GM12878 (cell line): Measurements from ENCODE around the gene PHF20. TPM values are rescaled to one million over a fixed set of nuclear protein-coding genes. Genes with fewer than 3 reads are reported as not detected.
"Not testable (repeated sequence)": the region's sequence is repeated elsewhere in the genome, so short reads cannot be mapped to it uniquely, and the experiment has no call there.

Source experiments
- ATAC-seq: fragments of 200-7000 bp; cut with Tn5 transposase; 3 replicates; pipeline ENCODE4 v1.9.1; 2020; ENCODE audit warnings: mild to moderate bottlenecking, moderate library complexity
- BruUV-seq: library from RNA; stranded (reverse); fragments of 400-500 nt; replicated peaks from 2 replicates; lab custom pipeline; 2021; lab: Mats Ljungman, UMichigan
- CTCF ChIA-PET: fragments of 300-600 bp; sonication (Branson Sonifier 250); formaldehyde crosslinking; extraction: SDS; loops from one replicate; lab custom pipeline; 2021; ENCODE audit warnings: inconsistent platforms; lab: Yijun Ruan, JAX
- POLR2A ChIA-PET: fragments of 350-600 bp; formaldehyde crosslinking; extraction: SDS; loops from one replicate; lab custom pipeline; 2021; ENCODE audit warnings: inconsistent platforms; lab: Charles Lee
- RAD21 ChIA-PET: fragments of 300-600 bp; sonication (Branson Sonifier 250); formaldehyde crosslinking; loops from one replicate; lab custom pipeline; 2023; ENCODE audit warnings: antibody characterized with exemption; ENCODE audit not compliant: unreplicated experiment; lab: Charles Lee
- SMC1A ChIA-PET: fragments of 300-600 bp; sonication (Branson Sonifier 250); formaldehyde crosslinking; loops from one replicate; lab custom pipeline; 2023; ENCODE audit not compliant: unreplicated experiment, uncharacterized antibody; lab: Charles Lee
- DNase-seq: peaks from one replicate; pipeline ENCODE4 v3.0.0-alpha.2; 2011; ENCODE audit warnings: low read depth, low spot score
- FAIRE-seq: peaks from 3 replicates; lab custom pipeline; 2011; peaks lifted over from hg19 to GRCh38; lab: Jason Lieb, UNC
- H2AFZ ChIP-seq: 2 replicates; pipeline ENCODE4 v1.6.0; 2011; ENCODE audit warnings: low read depth, low read length, control low read depth; ENCODE audit not compliant: control insufficient read depth
- H3K27ac ChIP-seq: 2 replicates; pipeline ENCODE4 v1.5.1; 2011; ENCODE audit warnings: control low read depth; ENCODE audit not compliant: control insufficient read depth, insufficient read depth
- H3K27me3 ChIP-seq, 2 experiments: replicated peaks in 1 of 2; 2 replicates each; pipeline versions ENCODE4 v1.6.0 to v1.6.1; 2011; ENCODE audit warnings: low read length in 1 of 2; ENCODE audit not compliant: control insufficient read depth in 2 of 2, insufficient read depth in 2 of 2
- H3K36me3 ChIP-seq, 2 experiments: 2 replicates each; pipeline ENCODE4 v1.5.1; 2011; ENCODE audit warnings: low read length in 1 of 2; ENCODE audit not compliant: control insufficient read depth in 2 of 2, insufficient read depth in 2 of 2
- H3K4me1 ChIP-seq: 2 replicates; pipeline ENCODE4 v1.6.1; 2011; ENCODE audit warnings: mild to moderate bottlenecking, low read length, moderate library complexity, mixed read lengths; ENCODE audit not compliant: control insufficient read depth, insufficient read depth
- H3K4me2 ChIP-seq: 2 replicates; pipeline ENCODE4 v1.6.0; 2011; ENCODE audit warnings: control low read depth; ENCODE audit not compliant: control insufficient read depth, insufficient read depth
- H3K4me3 ChIP-seq: fragments of 200-600 bp; sonication (generic); 2 replicates; pipeline ENCODE4 v1.5.1; 2016
- H3K79me2 ChIP-seq: 2 replicates; pipeline ENCODE4 v1.6.0; 2011; ENCODE audit warnings: low read length; ENCODE audit not compliant: control insufficient read depth, insufficient read depth
- H3K9ac ChIP-seq: 2 replicates; pipeline ENCODE4 v1.8.0; 2011; ENCODE audit warnings: low read length, control low read depth, mixed read lengths; ENCODE audit not compliant: control insufficient read depth, insufficient read depth
- H3K9me3 ChIP-seq: replicated peaks from 3 replicates; pipeline ENCODE4 v1.5.1; 2011; ENCODE audit warnings: mild to moderate bottlenecking, low read length; ENCODE audit not compliant: control insufficient read depth, insufficient read depth
- H4K20me1 ChIP-seq: 2 replicates; pipeline ENCODE4 v1.6.0; 2011; ENCODE audit not compliant: control insufficient read depth, insufficient read depth
- ASH2L ChIP-seq: fragments of 300-600, 200-600 bp; sonication (generic); IDR thresholded peaks from 2 replicates; pipeline ENCODE4 v1.6.1; 2017; ENCODE audit warnings: low read depth, mild to moderate bottlenecking, borderline replicate concordance
- BCL3 ChIP-seq: IDR thresholded peaks from 2 replicates; pipeline ENCODE4 v1.6.1; 2011; ENCODE audit warnings: borderline replicate concordance, low read depth, mild to moderate bottlenecking, moderate library complexity, low read length; ENCODE audit not compliant: insufficient read depth, poor library complexity, severe bottlenecking
- GABPA ChIP-seq: IDR thresholded peaks from 2 replicates; pipeline ENCODE4 v1.6.1; 2014; ENCODE audit warnings: antibody characterized with exemption, low read depth, mild to moderate bottlenecking, inconsistent platforms
- PAX8 ChIP-seq: fragments of 450-650 bp; IDR thresholded peaks from 2 replicates; pipeline ENCODE4 v1.6.1; 2017; ENCODE audit warnings: mild to moderate bottlenecking, moderate library complexity
- RAD51 ChIP-seq: fragments of 450-650 bp; IDR thresholded peaks from 2 replicates; pipeline ENCODE4 v1.6.1; 2016; ENCODE audit warnings: moderate library complexity, mild to moderate bottlenecking, inconsistent platforms
- RELA ChIP-seq: fragments of 450-650 bp; IDR thresholded peaks from 2 replicates; pipeline ENCODE4 v1.8.0; 2014; ENCODE audit warnings: borderline replicate concordance; ENCODE audit not compliant: partially characterized antibody
- SMC3 ChIP-seq: IDR thresholded peaks from 2 replicates; pipeline ENCODE4 v1.6.1; 2011; ENCODE audit warnings: low read length, improper control_type of control experiment, borderline replicate concordance
- STAT3 ChIP-seq: IDR thresholded peaks from 2 replicates; pipeline ENCODE4 v1.6.1; 2011; ENCODE audit warnings: low read depth, low read length, improper control_type of control experiment
- TARDBP ChIP-seq: IDR thresholded peaks from 2 replicates; pipeline ENCODE4 v1.6.1; 2016; ENCODE audit warnings: borderline replicate concordance
- ZNF207 ChIP-seq: fragments of 450-650 bp; IDR thresholded peaks from 2 replicates; pipeline ENCODE4 v1.6.1; 2014; ENCODE audit warnings: antibody characterized with exemption, mild to moderate bottlenecking, borderline replicate concordance
- WGBS: methylation state at CpG from one replicate; pipeline ENCODE4 v1.1.6; 2016; ENCODE audit warnings: low lambda C conversion rate; ENCODE audit not compliant: insufficient replicate concordance, insufficient coverage; ENCODE audit errors: missing lambda C conversion rate; 5-methylcytosine and 5-hydroxymethylcytosine counted together
- in situ Hi-C: fragments of 300-500 bp; cut with MboI; formaldehyde crosslinking; loops from 9 replicates; pipeline ENCODE4 v1.14.3; 2018; ENCODE audit warnings: mixed read lengths
- intact Hi-C: fragments of 100-400 bp; cut with micrococcal nuclease; formaldehyde crosslinking; loops from one replicate; pipeline ENCODE4 v1.14.2; 2022; ENCODE audit not compliant: unreplicated experiment
- polyA plus RNA-seq, 11 experiments: library from polyadenylated mRNA; depleted of rRNA in 4 of 11; unstranded in 6 of 11; stranded (reverse) in 5 of 11; fragments of >200 nt; fragmentation: Nextera tagmentation in 4 of 11; fragmentation: Illumina TruSeq in 1 of 11; extraction: Ambion mirVana in 4 of 11; extraction: Trizol in 1 of 11; gene quantifications; 1 replicate in 1 of 11; 2 replicates in 10 of 11; pipeline versions ENCODE4 v1.2.1 to v1.2.3, GENCODE V29; 2011 to 2016; ENCODE audit warnings: inconsistent platforms in 2 of 11, missing spikeins in 2 of 11, low read depth in 1 of 11
- total RNA-seq, 4 experiments: library from RNA; depleted of rRNA in 3 of 4; stranded (reverse); fragments of >200 nt in 3 of 4; fragmentation: Illumina TruSeq in 1 of 4; extraction: Trizol in 1 of 4; gene quantifications; 2 replicates each; pipeline versions ENCODE4 v1.2.1 to v1.2.3, GENCODE V29; 2013 to 2021

The PHF20 gene
- total and polyA plus RNA-seq, 10 of the 15 experiments (the other 5 are each of a cell fraction or from before 2014, with no cell fraction given): 31.6 to 91.2 (median 46.8) TPM

GRCh38 chr20:35845561-35845960 lies 73.7 kb downstream of the PHF20 start (continued):
- no peak for TF ChIP-seq BCL3
- TF ChIP-seq ASH2L: no peak
- TF ChIP-seq PAX8: no peak
- no peak for TF ChIP-seq GABPA

GRCh38 chr20:35849706-35850105 lies 77.9 kb downstream of the PHF20 start:
- CTCF ChIA-PET: interaction anchor here (0.6 to 1.6 kb wide), 6 partner anchors 8 to 255 kb away, joined by 3 to 5 read pairs (median 3); no protein-coding TSS in a partner anchor
- H3K27me3 ChIP-seq: no peaks in the 10 kb centered on the region
- in situ Hi-C loops (no loop called here), intact Hi-C loops (no loop called here)
- no peak overlapping the region for H3K27ac ChIP-seq
- no peaks in the 10 kb centered on the region for H4K20me1 ChIP-seq
- WGBS: 94% methylated on average over 4 of the region's 4 CpGs
- peaks cover 6 to 13% of the 10 kb centered on the region in 2 experiments for H3K36me3 ChIP-seq
- no peak overlapping the region for H3K4me3 ChIP-seq
- no peak for DNase-seq
- SMC1A ChIA-PET: interaction anchor here (0.7 to 1.6 kb wide), 4 partner anchors 24 to 115 kb away, joined by 3 to 5 read pairs (median 4); no protein-coding TSS in a partner anchor
- H3K9ac ChIP-seq: no peak overlapping the region
- no peak for FAIRE-seq
- POLR2A ChIA-PET: interaction anchor here (0.5 to 1.2 kb wide), 6 partner anchors 9 to 329 kb away, joined by 3 to 6 read pairs (median 3); partner anchors contain the start of gene RBM39
- no peaks in the 10 kb centered on the region for H3K4me1 ChIP-seq
- no peaks in the 10 kb centered on the region for H3K9me3 ChIP-seq
- no peak overlapping the region for H3K4me2 ChIP-seq
- no TSS peak for BruUV-seq
- no peak for ATAC-seq
- TF ChIP-seq SMC3 (no peak), STAT3 (no peak), RAD51 (no peak), RELA (no peak), ZNF207 (no peak), TARDBP (no peak)
- RAD21 ChIA-PET: interaction anchor here (1.0 kb wide), 1 partner anchor 107 kb away, joined by 4 read pairs; no protein-coding TSS in a partner anchor
- H2AFZ ChIP-seq: no peak overlapping the region
- no peaks in the 10 kb centered on the region for H3K79me2 ChIP-seq

DNA sequence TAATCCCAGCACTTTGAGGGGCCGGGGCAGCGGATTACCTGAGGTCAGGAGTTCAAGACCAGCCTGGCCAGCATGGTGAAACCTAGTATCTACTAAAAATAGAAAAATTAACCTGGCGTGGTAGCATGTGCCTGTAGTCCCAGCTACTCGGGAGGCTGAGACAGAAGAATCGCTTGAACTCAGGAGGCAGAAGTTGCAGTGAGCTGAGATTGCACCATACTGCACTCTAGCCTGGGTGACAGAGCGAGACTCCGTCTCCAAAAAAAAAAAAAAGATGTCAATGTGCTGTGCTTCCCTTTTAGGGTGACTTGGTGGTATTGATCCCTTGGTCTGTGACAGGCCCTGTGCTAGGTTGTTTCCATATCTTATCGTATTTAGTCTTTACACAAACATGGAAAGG lies 79.8 kb downstream of the PHF20 start:
- H3K9ac ChIP-seq, H3K27me3 ChIP-seq, H3K4me3 ChIP-seq, H3K79me2 ChIP-seq, H3K27ac ChIP-seq, H3K4me2 ChIP-seq, H3K9me3 ChIP-seq, in situ Hi-C loops, DNase-seq, BruUV-seq, H2AFZ ChIP-seq, FAIRE-seq, intact Hi-C loops, H4K20me1 ChIP-seq, RAD21 ChIA-PET, H3K4me1 ChIP-seq, POLR2A ChIA-PET, ATAC-seq: not testable (repeated sequence)
- peaks cover 6 to 13% of the 10 kb centered on the region in 2 experiments; a peak in 3 of 4 replicates for H3K36me3 ChIP-seq
- ChIA-PET SMC1A (interaction anchor here (1.2 kb wide), 1 partner anchor 81 kb away, joined by 3 read pairs; no protein-coding TSS in a partner anchor), CTCF (interaction anchor here (0.6 kb wide), 1 partner anchor 262 kb away, joined by 3 read pairs; no protein-coding TSS in a partner anchor)
- 93% methylated on average over 8 of the region's 8 CpGs for WGBS
